NCI-H2081 treated with DMSO at 0.1 percent for 48 hours (cell line): Measurements from ENCODE around the gene CNTNAP2.

Source experiments
- DNase-seq: peaks from one replicate; lab custom pipeline; 2025; lab: John Stamatoyannopoulos, UW

CNTNAP2 gene

DNA sequence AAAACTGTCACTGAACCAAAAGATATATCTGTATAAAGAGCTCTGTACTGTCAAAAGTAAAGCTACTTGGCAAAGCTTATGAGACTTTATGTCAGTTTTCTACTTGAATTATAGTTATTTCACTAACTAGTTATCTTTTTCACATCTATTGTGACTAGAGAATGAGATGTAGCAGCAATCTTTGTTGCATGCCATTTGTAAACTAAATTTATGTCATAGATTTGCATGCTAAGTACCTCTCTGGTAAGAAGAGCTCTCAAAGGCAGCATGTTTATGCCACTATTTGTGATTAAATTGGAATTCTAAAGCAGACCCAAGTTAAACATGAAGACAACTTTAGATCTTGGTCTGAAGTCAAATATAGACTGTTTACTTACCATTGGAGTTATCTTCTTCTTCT lies 300.6 kb downstream of the CNTNAP2 start:
- no peak for DNase-seq

DNA sequence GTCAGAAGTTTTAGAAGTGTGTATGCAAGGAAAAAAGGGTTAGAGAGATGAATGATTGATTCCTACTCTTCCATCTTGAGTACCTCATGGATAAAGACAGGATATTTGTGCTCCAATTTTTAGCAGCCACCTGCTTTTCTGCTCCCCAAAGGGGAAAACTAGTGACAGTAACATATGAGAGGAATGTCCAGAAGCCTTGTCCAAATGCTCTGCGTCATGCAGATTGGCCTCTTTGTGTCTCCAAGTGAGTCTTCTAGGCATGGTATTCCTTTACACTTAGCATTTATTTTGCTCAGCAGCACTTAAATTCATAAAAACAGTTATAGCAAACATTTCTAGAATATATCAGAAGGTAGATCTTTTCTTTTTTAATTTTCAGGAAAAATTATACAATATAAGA lies 306.8 kb downstream of the CNTNAP2 start:
- no peak for DNase-seq

DNA sequence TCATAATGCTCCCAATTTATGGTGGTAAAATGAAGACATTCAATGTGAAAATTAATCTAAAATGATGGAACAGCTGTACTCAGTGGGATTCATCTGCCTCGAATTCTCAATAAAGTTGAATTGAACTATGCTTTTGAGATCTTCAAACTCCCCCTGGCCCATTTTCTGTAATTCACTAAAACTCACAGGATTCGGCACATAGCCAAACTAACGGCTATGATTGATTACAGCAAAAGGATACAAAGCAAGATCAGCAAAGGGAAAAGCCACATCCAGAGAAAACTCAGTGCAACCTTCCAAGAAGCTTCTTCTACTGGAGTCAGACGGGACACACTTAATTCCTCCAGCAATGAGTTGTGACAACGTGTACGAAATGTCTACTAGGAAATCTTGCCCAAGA lies 307.5 kb downstream of the CNTNAP2 start:
- DNase-seq = no peak

DNA sequence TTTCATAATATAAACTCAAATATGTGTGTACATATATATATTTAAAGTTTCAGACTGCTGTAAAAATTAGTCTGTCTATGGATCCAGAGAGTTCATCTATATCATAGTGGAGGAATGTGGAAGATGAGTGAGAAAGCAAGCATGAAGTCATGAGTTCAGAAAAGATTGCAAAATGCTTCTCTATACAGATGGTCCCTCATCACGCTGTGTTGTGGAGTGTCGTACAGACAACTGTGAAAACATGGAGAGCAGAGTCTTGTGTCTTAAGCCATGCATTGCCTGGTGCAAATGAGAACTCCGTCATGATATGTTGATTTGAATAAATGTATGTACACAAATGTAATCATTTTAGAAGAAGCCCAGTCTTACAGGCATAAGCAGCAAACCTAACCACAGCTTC lies 316.9 kb downstream of the CNTNAP2 start:
- DNase-seq = no peak

DNA sequence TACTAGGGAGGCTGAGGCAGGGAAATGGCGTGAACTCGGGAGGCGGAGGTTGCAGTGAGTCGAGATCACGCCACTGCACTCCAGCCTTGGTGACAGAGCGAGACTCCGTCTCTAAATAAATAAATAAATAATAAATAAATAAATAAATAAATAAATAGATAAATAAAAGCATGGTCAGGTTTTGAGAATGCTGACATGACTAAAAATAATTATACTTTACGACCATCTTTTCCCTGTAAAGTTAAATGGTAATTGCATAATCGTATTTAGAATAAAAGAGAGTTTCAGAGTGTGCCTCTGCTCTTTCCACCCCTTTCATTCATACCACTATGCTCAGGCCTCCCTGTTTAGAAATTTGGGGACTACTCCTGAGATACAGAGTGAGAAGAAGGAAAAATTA lies 326.5 kb downstream of the CNTNAP2 start:
- DNase-seq = no peak

DNA sequence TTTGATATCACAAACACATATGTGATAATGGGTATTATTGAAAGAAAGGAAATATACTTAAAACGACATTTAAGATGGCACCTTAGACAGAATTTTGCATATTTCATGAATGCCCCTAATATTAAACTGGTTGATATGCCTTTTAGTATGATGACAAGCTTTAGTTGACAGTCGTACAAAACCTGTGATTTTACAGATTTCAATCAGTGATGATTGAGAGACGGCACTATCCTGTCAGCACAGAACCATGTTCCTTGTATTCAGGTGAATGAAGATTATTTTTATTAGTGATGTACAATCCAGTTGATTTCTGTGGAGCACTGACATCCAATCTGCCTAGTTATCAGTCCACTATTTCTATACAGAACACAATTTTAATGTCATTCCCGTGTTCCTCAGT lies 333.0 kb downstream of the CNTNAP2 start:
- no peak for DNase-seq

DNA sequence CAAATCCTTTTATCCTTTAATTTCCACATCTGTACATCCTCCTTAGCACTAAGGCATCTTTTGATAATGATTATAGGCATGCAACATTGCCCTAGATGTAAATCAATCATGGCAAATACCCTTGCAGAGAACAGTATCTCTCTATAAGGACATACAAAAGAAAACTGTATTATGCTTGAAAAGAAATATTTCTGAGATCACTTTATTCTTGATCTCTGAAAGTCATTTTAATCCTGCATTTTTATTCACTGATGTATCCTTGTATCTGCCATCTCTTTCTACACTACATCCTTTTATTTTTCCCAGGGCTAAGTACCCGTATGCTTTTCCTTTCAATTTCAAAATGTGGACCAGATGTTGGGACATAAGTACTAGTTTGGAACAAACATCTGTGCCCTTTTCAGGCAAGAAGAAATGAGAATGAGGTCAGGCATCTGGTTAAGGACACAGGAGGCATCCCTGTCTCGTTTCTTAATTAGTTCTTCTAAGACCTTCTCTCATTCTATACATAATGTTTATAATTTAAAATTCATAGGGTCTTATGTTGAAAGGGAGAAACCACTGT lies 338.6 kb downstream of the CNTNAP2 start:
- no peak for DNase-seq

DNA sequence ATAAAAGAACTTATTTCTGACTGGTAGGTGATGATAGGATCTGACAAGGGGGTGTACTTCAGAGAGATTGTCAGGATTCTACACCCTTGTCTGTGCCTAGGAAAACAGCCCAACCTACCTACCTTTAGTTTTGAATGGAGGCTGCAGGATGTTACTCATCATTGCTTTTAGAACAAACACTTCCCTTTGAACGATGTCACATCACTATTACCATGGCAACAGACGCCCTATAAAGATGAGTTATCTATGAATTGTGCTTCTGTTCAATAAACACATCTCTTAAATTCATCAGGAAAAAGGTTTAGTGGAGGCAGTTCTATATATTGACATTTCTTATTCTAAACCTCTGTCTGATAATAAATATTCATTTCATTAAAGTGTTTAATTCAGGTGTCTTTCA lies 362.4 kb downstream of the CNTNAP2 start:
- no peak for DNase-seq

DNA sequence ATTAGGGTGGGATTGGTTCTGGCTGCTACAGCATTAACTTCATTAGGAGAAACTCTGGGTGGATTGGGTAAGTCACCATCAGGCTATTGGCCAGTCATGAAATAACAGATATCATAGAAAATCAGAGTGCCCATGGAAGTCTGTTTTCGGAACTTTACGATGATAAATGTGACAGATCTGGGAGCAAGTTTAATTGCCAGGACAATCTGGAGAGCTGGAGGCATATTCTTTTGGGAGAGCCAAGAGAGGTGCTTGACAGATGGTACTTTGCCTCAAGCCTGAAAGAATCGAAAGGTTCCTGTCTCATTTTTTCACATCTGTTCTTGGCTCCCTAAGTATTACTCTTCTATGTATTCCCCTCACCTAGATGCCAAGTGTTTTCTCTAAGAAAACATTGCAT lies 369.9 kb downstream of the CNTNAP2 start:
- DNase-seq = no peak

DNA sequence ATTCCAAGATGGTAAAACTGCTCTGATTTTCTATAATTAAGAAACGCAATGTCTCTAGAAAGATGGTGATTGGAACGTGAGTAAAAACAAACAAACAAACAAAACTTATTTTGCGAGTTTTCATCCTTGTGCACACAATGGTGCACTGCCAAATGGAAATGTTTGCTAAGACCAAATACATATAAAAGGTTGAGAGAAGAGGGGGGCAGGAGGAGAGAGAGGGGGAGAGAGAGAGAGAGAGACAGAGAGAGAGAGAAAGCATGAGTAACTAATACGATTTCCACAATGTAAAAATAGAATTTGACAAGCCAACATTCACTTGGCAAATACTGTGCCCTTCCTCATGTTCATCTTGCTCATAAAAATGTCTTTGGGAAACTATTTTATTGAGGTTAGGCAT lies 375.4 kb downstream of the CNTNAP2 start:
- DNase-seq = no peak

DNA sequence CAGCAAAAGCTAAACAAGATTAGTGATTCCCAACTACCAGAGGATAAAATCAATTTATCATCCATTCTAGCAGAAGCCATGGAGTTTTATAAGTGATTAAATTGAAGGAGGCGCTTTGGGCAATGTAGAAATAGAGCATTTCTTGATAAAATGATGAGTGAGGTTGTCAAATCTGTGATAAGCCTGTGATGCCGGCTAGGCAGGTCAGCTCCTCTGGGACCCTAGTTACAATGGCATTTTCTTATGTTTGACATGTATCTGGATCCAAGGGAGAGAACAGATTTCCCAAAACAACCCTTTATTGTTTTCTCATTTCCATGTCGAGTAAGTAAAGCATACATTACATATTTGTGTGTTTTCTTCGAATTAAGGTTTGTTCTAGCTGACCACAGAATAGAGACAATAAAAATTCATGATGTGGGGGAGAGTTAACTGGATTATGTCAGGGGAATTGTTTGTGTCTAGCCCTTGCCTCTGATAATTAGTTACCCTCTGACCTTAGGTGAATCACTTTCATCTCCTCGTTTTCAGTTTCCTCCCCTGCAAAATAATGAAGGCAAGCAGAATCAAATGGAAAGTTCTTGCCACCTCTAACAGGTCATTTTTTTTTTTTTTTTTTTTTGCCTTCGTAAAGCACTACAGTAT lies 378.5 kb downstream of the CNTNAP2 start:
- DNase-seq = no peak

DNA sequence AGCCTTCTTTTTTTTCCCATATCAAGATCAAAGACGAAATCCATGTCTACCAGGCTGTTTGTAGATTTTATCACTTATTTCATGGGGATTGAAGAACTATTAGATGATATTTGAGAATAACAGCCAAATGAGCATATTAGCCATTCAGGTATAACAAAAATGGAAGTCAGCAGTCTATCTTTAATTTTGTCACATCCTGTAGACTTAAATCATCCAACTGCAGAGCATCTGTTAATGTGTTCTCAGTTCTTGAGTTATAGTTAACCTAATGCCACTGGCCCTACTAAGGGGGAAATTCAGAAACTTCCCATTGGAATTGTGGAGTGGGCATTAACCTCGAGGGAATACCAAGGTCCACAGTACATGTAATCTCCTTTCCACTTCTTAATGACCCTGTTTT lies 380.1 kb downstream of the CNTNAP2 start:
- DNase-seq = no peak

DNA sequence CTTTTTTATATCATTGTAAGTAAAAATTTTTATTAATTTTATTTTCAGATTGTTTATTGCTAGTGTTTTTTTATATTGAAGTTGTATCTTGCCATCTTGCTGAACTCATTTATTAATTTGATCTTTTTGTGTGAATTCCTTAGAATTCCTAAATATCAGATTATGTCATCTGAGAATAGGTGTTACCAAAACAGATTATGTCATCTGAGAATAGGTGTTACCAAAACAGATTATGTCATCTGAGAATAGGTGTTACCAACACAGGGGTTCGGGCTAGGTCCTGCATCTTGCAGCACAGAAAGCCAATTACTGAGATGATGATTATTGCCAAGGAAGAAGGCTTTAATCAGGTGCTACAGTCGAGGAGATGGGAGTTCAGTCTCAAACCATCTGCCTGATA lies 383.4 kb downstream of the CNTNAP2 start:
- no peak for DNase-seq

DNA sequence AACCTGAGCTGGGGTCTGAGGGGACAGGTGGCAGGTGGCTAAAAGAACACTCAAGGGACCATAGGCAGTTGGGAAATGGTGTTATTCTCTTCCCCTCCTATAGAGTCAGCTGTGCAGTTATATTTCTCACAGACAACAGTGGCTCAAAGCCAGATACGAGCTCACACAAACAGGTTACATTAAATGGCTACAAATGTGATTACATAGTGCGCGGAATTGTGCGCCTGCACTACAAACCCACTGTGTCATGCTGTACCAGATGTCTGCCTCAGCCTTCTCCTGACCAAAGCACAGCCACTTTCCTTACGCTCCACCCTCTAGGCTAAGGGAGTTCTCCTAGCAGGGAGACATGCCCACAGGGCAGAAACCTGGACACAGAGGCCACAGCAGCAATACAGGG lies 387.2 kb downstream of the CNTNAP2 start:
- DNase-seq = no peak

DNA sequence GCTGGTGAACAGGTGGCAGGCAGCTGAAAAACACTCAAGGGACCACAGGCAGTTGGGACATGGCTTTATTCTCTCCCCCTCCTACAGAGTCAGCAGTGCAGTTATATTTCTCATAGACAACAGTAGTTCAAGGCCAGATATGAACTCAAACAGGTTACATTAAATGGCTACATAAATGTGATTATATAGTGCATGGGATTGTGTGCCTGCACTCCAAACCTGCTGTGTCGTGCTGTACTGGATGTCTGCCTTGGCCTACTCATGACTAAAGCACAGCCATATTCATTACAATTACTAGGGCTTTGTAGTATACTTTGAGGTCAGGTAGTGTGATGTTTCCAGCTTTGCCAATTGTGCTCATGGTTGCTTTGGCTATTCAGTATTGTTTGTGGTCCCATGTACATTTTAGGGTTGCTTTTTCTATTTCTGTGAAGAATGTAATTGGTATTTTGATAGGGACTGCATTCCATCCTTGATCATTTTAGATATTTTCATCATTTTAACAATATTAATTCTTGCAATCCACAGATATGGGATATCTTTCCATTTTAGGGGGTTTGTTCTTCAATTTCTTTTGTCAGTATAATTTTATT lies 393.6 kb downstream of the CNTNAP2 start:
- DNase-seq = no peak

DNA sequence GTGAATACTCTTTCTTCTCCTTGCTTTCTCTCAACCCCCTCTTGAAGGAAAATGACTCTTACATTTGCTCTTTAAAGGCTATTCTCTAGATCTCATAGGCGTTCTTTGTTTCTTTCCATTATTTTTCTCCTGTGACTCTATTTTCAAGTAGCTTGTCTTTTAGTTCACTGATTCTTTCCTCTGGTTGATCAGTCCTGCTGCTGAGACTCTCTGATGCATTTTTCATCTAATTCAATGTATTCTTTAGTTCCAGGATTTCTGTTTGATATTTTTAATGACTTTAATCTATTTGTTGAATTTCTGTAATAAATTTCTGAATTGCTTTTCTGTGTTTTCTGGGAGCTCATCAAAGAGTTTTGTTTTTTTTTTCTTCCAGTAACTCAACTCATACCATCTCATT lies 397.7 kb downstream of the CNTNAP2 start:
- DNase-seq = no peak

DNA sequence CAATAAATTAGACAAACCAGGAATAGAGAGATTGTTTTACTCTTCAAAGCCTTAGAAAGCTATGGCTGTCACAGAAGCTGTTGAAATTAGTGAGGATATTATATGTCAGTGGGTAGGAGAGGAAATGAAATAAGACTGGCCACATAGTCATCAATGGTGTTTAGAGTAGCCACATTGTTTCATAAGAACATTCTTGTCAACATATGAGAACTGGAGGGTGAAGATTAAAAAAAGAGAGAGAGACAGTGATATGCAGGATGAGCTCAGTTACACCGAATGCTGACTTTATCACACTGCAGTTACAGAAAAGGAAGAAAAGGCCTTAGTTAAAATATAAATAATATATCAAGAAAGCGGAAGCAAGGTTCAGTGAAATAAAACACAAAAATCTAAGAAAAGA lies 412.0 kb downstream of the CNTNAP2 start:
- no peak for DNase-seq

DNA sequence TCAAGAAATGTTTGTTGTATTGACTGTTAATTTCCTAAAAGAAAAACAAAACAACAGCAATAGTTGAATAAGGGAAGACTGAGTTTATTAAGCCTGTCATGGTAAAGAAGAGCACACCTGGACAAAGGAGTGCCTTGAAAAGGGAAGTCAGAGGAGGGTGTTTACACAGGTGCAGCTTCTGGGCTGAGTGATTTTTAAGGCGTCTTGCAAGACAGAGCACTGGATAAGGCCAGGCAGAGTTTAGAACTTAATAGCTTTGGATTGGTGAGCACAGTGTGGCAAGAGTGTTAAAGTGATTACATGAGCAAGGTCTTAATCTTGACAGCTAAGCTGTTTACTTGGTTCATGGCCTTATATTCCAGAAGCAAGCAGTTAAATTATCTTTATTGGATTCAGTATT lies 423.2 kb downstream of the CNTNAP2 start:
- no peak for DNase-seq

DNA sequence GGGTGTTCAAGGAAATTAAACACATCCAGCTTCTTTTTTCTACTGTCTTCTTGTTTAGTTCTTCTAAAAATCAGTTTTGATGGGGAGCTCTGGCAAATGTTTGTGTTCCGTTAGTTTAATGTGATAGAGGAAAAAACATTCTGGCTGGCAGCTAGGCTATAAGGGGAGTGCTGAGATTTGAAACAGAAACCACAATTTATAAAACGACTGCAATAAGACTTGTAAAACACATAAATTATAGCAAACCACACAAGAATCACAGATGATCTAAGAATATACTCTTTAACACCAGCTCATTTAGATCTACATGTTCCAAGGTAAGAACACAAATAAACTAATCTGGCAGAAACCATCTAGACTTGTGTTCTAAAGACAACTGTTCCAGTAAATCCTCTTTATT lies 425.5 kb downstream of the CNTNAP2 start:
- DNase-seq = no peak

DNA sequence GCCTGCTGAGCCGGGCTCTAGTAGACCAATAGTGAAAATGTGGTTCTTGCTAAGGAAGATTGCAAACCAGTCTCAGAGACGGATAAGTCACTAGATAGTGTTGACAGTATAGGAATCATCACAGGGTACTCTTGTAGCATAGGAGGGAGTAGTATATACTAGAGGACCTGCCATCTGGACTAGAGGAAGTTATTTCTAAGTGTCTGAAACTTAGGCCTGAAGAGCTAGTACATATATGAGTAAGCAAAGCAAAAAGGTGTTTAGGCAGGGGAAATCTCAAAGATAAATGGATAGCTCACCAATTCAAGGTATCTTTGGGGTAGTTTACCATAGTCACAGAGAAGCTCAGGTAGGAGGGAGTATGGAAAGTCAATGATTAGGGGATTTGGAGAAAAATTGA lies 428.1 kb downstream of the CNTNAP2 start:
- DNase-seq = no peak

DNA sequence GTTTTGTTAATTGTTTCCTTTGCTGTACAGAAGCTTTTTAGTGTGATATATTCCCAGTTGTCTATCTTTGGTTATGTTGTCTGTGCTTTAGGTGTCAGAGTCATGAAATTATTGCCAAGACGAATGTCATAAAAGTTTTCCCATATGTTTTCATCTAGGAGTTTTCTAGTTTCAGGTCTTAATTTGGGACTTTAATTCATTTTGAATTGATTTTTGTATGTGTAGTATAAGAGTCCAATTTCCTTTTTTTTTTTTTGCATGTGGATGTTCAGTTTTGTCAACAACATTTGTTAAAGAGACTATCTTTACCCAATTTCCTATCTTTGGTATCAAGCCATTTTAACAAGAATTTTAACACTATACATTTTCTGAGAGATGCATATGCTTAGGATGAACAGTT lies 432.2 kb downstream of the CNTNAP2 start:
- DNase-seq = no peak

DNA sequence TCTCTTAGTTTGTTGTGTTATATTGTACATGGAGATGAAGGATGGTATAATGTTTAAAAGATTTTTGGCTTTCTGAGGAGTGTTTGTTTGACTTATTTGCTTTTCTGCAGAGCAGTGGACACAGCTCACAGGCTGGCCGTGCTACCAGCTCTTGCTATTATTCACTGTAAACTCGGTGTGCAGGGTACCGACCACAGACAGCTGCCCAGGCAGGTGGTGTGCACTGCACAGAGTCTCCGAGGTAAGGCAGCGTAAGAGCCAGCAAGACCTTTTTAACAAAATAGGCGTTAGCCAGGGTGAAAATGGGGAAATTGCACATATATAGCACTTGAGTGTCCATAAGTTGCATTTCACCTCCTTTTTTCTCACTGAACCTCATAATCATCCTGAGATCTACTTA lies 438.0 kb downstream of the CNTNAP2 start:
- DNase-seq = no peak

DNA sequence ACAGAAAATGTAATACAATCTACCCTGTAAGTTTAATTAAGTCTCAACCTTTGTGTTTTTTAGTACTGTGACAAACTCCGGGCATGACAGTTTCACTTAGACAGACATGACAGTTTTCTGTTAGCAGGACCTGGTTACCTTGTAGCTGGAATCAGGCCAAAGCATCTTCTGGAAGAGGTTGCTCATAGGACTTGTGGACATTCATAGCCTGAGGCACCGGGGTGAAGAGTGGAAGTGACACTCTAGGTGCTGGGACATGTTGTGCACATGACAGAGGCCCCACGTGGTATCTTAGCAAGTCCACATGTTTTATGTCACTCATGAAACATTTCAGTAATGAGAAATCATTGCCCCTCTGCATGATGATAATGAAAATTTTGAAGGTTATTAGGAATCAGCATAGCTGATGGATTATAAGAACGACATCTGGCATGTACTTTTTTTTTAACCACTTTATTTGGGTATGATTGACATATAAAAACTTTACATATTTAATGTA lies 441.4 kb downstream of the CNTNAP2 start:
- no peak for DNase-seq

DNA sequence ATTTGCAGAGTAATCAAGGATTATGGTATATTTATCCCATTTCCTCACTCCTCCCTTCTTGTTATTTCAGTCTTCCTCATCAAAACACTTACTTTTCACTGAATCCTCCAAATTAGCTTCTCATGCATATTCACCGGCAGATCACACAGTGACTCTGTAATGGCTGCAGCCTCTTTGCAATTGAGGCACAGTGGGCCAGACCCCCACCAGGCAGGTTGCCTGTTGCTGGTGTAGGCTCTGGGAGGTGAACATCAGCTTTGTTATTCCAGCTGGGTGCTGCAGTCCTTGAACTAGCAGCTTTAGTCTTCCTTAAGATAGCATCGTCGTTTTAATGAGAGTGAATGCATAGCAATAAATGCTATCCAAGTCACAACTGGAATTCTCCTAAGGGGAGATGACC lies 449.3 kb downstream of the CNTNAP2 start:
- DNase-seq = no peak
